Loucy (cell line): Measurements from ENCODE around the gene PSMD14.

Experiments used
- H2AFZ ChIP-seq: fragments of 200-600 bp; sonication (generic); 2 replicates; pipeline ENCODE4 v1.6.0; 2016; ENCODE audit warnings: antibody characterized with exemption, mild to moderate bottlenecking, low read length, moderate library complexity
- H3F3A ChIP-seq: fragments of 200-600 bp; 2 replicates; pipeline ENCODE4 v1.6.0; 2016; ENCODE audit warnings: antibody characterized with exemption, low read depth, mild to moderate bottlenecking
- H3K27me3 ChIP-seq: fragments of 200-600 bp; sonication (generic); 2 replicates; pipeline ENCODE4 v1.6.1; 2014; ENCODE audit warnings: low read length, mild to moderate bottlenecking; ENCODE audit not compliant: insufficient read depth, poor library complexity, severe bottlenecking
- H3K36me3 ChIP-seq: fragments of 200-600 bp; sonication (generic); 2 replicates; pipeline ENCODE4 v1.6.1; 2016; ENCODE audit warnings: low read length; ENCODE audit not compliant: insufficient read depth
- H3K4me1 ChIP-seq: fragments of 200-600 bp; sonication (generic); 2 replicates; pipeline ENCODE4 v1.5.1; 2014; ENCODE audit warnings: low read length, mild to moderate bottlenecking; ENCODE audit not compliant: insufficient read depth, poor library complexity, severe bottlenecking
- H3K4me2 ChIP-seq: fragments of 200-600 bp; sonication (generic); 2 replicates; pipeline ENCODE4 v1.6.0; 2014; ENCODE audit warnings: antibody characterized with exemption, low read length, low read depth, mild to moderate bottlenecking; ENCODE audit not compliant: poor library complexity, severe bottlenecking
- H3K4me3 ChIP-seq: fragments of 200-600 bp; sonication (generic); 2 replicates; pipeline ENCODE4 v1.5.1; 2014; ENCODE audit warnings: low read length, mild to moderate bottlenecking, mixed read lengths; ENCODE audit not compliant: poor library complexity, severe bottlenecking
- H3K79me2 ChIP-seq: fragments of 200-600 bp; sonication (generic); 2 replicates; pipeline ENCODE4 v1.6.1; 2014; ENCODE audit warnings: low read length; ENCODE audit not compliant: insufficient read depth
- H3K9ac ChIP-seq: fragments of 200-600 bp; sonication (generic); 2 replicates; pipeline ENCODE4 v1.6.0; 2014; ENCODE audit warnings: mild to moderate bottlenecking, low read depth, low read length, moderate library complexity; ENCODE audit not compliant: poor library complexity, severe bottlenecking
- H3K9me2 ChIP-seq: fragments of 200-600 bp; sonication (generic); replicated peaks from 2 replicates; pipeline ENCODE4 v1.6.1; 2016; ENCODE audit warnings: low read depth, low read length, mixed read lengths
- H3K9me3 ChIP-seq: fragments of 200-600 bp; sonication (generic); 2 replicates; pipeline ENCODE4 v1.6.1; 2014; ENCODE audit warnings: mild to moderate bottlenecking, antibody characterized with exemption, low read length, low read depth; ENCODE audit not compliant: insufficient read depth
- H4K20me1 ChIP-seq: fragments of 200-600 bp; sonication (generic); 2 replicates; pipeline ENCODE4 v1.6.0; 2014; ENCODE audit warnings: antibody characterized with exemption, low read length, mild to moderate bottlenecking; ENCODE audit not compliant: insufficient read depth, poor library complexity, severe bottlenecking
- EZH2phosphoT487 ChIP-seq: fragments of 200-600 bp; IDR thresholded peaks from 2 replicates; pipeline ENCODE4 v1.6.1; 2018; ENCODE audit warnings: antibody characterized with exemption, mild to moderate bottlenecking, moderate library complexity, borderline replicate concordance
- TF ChIP-seq, protein P1 (sequence below): fragments of 200-600 bp; sonication (generic); conservative IDR thresholded peaks from 2 replicates; pipeline ENCODE4 v1.5.1; 2014; ENCODE audit warnings: mild to moderate bottlenecking, antibody characterized with exemption, low read length

The PSMD14 gene

GRCh38 chr2:161354106-161354505, 45.9 kb downstream of the PSMD14 start:
- Histone ChIP-seq H3K36me3 (no peaks in the 10 kb centered on the region), H3K9me3 (no peaks in the 10 kb centered on the region), H3K4me1 (peaks cover 15% of the 10 kb centered on the region), H3K9me2 (no peaks in the 10 kb centered on the region), H3K4me3 (no peak overlapping the region), H3F3A (no peaks in the 10 kb centered on the region), H3K4me2 (no peak overlapping the region), H2AFZ (no peak overlapping the region), H3K79me2 (peaks cover 87% of the 10 kb centered on the region), H3K27me3 (no peaks in the 10 kb centered on the region), H3K9ac (no peak overlapping the region), H4K20me1 (peaks cover 34% of the 10 kb centered on the region)
- TF ChIP-seq, protein P1, sequence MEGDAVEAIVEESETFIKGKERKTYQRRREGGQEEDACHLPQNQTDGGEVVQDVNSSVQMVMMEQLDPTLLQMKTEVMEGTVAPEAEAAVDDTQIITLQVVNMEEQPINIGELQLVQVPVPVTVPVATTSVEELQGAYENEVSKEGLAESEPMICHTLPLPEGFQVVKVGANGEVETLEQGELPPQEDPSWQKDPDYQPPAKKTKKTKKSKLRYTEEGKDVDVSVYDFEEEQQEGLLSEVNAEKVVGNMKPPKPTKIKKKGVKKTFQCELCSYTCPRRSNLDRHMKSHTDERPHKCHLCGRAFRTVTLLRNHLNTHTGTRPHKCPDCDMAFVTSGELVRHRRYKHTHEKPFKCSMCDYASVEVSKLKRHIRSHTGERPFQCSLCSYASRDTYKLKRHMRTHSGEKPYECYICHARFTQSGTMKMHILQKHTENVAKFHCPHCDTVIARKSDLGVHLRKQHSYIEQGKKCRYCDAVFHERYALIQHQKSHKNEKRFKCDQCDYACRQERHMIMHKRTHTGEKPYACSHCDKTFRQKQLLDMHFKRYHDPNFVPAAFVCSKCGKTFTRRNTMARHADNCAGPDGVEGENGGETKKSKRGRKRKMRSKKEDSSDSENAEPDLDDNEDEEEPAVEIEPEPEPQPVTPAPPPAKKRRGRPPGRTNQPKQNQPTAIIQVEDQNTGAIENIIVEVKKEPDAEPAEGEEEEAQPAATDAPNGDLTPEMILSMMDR = no peak
- TF ChIP-seq EZH2phosphoT487 = no peak

DNA sequence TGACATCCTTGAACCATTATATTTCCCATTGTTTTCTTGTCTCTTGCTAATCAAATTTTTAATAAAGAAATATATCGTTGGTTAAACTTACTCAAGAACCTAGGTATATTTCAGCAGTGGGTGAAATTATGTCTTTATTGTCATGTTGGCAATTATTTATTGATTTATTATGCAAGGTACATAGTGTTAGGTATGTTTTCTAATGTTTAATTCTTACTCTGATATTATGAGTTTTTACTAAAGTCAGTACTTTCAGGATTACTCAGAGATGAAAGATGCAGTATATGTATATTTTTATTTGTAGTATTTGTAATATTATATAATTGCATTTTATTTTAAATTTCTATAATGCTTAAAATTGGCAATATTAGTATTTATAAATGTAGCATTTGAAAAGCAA, 46.9 kb downstream of the PSMD14 start:
- peaks cover 34% of the 10 kb centered on the region for H4K20me1 ChIP-seq
- peaks cover 89% of the 10 kb centered on the region for H3K79me2 ChIP-seq
- no peak overlapping the region for H3K9ac ChIP-seq
- no peak overlapping the region for H2AFZ ChIP-seq
- H3K4me3 ChIP-seq = no peak overlapping the region
- no peaks in the 10 kb centered on the region for H3K9me2 ChIP-seq
- H3K4me1 ChIP-seq = peaks cover 15% of the 10 kb centered on the region
- H3K27me3 ChIP-seq = no peaks in the 10 kb centered on the region
- no peak for TF ChIP-seq EZH2phosphoT487
- TF ChIP-seq, protein P1 = no peak
- no peaks in the 10 kb centered on the region for H3F3A ChIP-seq
- H3K4me2 ChIP-seq = no peak overlapping the region
- H3K9me3 ChIP-seq = no peaks in the 10 kb centered on the region
- H3K36me3 ChIP-seq = no peaks in the 10 kb centered on the region

DNA sequence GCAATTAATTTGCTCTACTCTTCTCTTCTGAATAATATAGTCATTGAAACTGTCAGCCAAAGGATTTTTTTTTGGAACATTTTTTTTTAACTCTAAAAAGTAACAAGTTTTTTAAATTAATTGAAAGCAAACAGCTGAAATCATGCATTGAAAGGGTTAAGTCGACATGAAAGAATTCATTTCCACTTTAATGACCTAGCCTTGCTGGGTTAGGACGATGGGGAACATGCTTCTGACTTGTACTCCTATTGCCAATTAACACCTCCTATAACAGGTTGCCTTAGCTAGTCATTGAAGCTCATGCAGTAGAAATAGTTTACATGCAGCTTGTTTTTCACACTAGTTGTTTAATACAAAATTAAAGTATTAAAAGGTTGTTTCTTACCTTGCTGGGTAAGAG, 47.8 kb downstream of the PSMD14 start:
- Histone ChIP-seq H3K9me2 (no peaks in the 10 kb centered on the region), H3K9me3 (no peaks in the 10 kb centered on the region), H3F3A (no peaks in the 10 kb centered on the region), H3K9ac (no peak overlapping the region), H4K20me1 (peaks cover 34% of the 10 kb centered on the region), H3K79me2 (peaks cover 87% of the 10 kb centered on the region), H2AFZ (no peak overlapping the region), H3K4me2 (no peak overlapping the region), H3K4me3 (no peak overlapping the region), H3K36me3 (no peaks in the 10 kb centered on the region), H3K27me3 (no peaks in the 10 kb centered on the region), H3K4me1 (peaks cover 15% of the 10 kb centered on the region)
- TF ChIP-seq, protein P1 = no peak
